Skin of body (tissue), 2 donors: Measurements from ENCODE around the gene DDX59. TPM values are rescaled to one million over a fixed set of nuclear protein-coding genes. Genes with fewer than 3 reads are reported as not detected.
"Not testable (repeated sequence)": the region's sequence is repeated elsewhere in the genome, so short reads cannot be mapped to it uniquely, and the experiment has no call there.

Experiments
- DNase-seq: peaks from one replicate; lab custom pipeline; 2025; lab: John Stamatoyannopoulos, UW
- total RNA-seq: library from RNA; depleted of rRNA; stranded (reverse); fragments of >200 nt; gene quantifications from one replicate; pipeline ENCODE4 v1.2.3, GENCODE V29; 2014

DDX59 gene
- total RNA-seq, 1 donor from 2014 or later, result 24.5 TPM

- DNase-seq, result not testable (repeated sequence)
Measured at GRCh38 chr1:200630515-200630899, 39.2 kb downstream of the DDX59 start.

GRCh38 chr1:200629876-200630514 is 39.7 kb downstream of the DDX59 start:
- no peak for DNase-seq

GRCh38 chr1:200628223-200628881 is 41.4 kb downstream of the DDX59 start:
- DNase-seq, result no peak

- no peak for DNase-seq
Measured at GRCh38 chr1:200627575-200628222, 42.0 kb downstream of the DDX59 start.

- DNase-seq, result no peak
Measured at GRCh38 chr1:200626853-200627534, 42.7 kb downstream of the DDX59 start.

- DNase-seq, result no peak
Measured at GRCh38 chr1:200625381-200625824, 44.3 kb downstream of the DDX59 start.

GRCh38 chr1:200624679-200625335 is 44.9 kb downstream of the DDX59 start:
- no peak for DNase-seq

GRCh38 chr1:200620273-200621131 is 49.2 kb downstream of the DDX59 start, which contains the start of gene KIF14:
TSS of gene KIF14 (minus strand) at chr1:200620751. CDS start at chr1:200618723, 2,028 bp downstream.
- peak; percentile 94 for DNase-seq

- DNase-seq, result no peak
Measured at GRCh38 chr1:200619894-200620272, 49.8 kb downstream of the DDX59 start.

- DNase-seq, result peak; percentile 46
Measured at GRCh38 chr1:200610846-200611245, 58.9 kb downstream of the DDX59 start.

- DNase-seq, result no peak
Measured at GRCh38 chr1:200602632-200603031, 67.1 kb downstream of the DDX59 start.

Other genes starting within 250 kb of the DDX59 start
- gene KIF14, start 49.2 kb downstream of the DDX59 start, total RNA-seq, result 3.6 TPM
- gene CAMSAP2, start 69.0 kb upstream of the DDX59 start, total RNA-seq, result 36.9 TPM
- not detected for gene GPR25, start 203.1 kb upstream of the DDX59 start, total RNA-seq
- gene INAVA, start 225.0 kb upstream of the DDX59 start, total RNA-seq, result 16.4 TPM